Measurements from ENCODE around the gene CPLANE2.

The CPLANE2 gene

DNA sequence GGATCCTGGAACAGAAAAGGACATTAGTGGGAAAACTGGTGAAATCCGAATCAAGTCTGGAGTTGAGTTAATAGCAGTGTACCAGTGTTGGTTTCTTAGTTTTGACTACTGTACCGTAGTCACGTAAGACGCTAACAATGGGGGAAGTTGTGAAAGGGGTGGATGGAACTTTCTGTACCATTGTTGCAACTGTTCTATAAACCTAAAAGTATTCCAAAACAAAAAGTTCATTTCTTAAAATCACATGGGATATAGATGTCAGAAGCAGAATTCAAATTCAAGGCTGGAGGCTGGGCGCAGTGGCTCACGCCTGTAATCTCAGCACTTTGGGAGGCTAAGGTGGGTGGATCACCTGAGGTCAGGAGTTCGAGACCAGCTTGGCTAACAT lies 41.5 kb downstream of the CPLANE2 start:
- in situ Hi-C loops (cut with MboI; ENCODE audit: low sequenced_read_pairs): loop anchor here (25.0 kb wide), 1 partner anchor 383 kb away; the partner anchor contains the start of gene UQCRHL

DNA sequence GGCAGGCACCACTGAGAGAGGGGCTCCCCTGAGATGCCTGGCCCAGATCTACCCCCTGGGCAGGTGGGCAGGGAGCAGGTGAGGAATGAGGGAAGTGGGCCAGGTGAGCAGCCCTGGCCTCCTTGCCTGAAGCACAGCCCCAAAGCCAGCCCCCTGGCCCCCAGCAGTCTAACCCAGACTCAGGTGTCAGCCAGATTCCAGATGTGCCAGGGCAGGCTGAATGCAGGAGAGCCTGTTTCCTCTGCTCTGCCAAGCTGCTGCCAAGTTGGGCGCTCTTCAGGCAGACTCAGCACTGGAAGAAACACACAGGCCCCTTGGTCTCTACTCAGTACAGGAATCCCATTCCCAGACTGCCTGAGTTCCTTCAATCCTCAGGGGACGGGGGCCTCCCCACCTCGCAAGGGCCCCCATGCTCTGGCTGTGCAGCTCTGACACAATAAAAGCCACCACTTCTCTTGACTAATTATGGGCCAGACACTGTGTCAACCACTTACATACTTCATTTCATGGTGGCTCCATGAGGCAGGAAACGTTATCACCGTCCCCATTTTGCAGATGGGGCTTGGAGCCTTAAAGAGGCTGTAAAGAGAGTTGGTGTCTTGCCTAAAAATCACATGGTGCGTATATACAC lies 45.0 kb downstream of the CPLANE2 start:
- in situ Hi-C loops (cut with MboI; ENCODE audit: low sequenced_read_pairs): loop anchor here (25.0 kb wide), 1 partner anchor 380 kb away; the partner anchor contains the start of gene UQCRHL

DNA sequence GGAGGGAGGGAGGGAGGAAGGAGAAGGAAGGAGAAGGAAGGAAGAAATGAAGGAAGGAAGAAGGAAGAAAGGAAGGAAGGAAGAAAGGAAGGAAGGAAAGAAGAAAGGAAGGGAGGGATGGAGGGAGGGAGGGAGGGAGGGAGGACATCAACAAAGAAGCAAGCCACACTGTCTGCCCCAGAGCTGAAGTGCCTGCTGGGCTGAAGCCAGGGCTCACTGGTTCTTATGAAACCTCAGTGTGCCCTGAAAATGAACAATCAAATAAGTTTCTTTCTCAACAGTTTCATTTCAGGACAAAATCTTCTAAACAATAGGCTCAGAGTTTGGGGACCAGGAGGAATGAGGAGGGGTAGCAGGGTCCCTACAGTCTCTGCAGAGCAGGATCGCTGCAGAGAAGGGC lies 45.7 kb downstream of the CPLANE2 start:
- in situ Hi-C loops (cut with MboI; ENCODE audit: low sequenced_read_pairs): loop anchor here (25.0 kb wide), 1 partner anchor 379 kb away; the partner anchor contains the start of gene UQCRHL

DNA sequence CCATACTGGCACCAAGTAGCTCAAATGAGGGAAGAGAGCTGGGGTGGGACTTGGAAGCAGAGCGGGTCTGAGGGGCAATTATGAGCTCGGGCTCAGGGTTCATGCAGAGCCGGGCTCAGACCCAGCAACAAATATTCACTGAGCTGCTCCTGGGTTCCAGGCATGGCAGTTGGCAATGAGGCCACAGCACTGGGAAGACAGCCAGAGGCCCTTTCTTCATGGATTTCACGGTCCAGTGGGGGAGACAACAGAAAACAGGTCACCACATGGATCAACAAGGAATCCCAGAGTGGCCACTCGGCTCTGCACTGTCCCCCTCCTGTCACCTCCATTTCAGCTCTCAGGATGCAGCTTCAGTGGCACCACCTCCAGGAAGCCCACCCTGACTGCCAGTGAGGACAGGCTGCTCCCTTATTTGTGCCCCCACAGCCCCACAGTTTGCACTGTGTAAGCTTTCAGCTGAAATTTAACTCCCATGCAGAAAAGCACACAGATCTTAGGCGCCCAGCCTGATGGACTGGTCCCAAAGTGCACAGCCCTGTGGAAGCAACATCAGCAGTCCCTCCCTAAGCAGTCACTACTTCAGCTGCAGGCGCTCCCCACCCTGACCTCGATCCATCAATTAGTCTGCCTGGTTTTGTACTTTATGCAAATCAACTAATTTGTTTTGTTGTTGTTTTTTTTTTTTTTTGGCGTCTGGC lies 46.9 kb downstream of the CPLANE2 start:
- in situ Hi-C loops (cut with MboI; ENCODE audit: low sequenced_read_pairs): loop anchor here (5.0 to 25.0 kb wide), 2 partner anchors 108 to 378 kb away; partner anchors contain the start of gene UQCRHL

DNA sequence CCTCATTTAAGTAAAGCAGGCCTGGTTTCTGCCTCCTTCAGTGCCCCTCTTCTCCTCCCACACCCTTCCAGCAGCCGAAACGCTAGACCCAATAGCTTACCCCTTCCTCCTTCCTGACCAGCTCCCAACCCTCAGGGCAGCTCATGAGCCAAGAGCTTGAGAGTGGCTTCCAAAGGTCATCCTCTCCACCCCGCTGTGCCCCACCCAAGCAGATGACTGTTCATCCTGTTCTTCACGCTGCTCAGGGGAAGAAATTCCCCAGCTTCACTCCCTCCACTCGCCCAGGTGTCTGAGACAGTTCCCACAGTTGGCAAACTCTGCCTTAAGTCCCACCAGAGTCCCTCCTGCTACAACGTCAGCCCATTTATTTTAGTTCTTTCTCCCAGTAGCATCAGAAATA lies 48.0 kb downstream of the CPLANE2 start:
- in situ Hi-C loops (cut with MboI; ENCODE audit: low sequenced_read_pairs): loop anchor here (5.0 to 25.0 kb wide), 2 partner anchors 107 to 377 kb away; partner anchors contain the start of gene UQCRHL

DNA sequence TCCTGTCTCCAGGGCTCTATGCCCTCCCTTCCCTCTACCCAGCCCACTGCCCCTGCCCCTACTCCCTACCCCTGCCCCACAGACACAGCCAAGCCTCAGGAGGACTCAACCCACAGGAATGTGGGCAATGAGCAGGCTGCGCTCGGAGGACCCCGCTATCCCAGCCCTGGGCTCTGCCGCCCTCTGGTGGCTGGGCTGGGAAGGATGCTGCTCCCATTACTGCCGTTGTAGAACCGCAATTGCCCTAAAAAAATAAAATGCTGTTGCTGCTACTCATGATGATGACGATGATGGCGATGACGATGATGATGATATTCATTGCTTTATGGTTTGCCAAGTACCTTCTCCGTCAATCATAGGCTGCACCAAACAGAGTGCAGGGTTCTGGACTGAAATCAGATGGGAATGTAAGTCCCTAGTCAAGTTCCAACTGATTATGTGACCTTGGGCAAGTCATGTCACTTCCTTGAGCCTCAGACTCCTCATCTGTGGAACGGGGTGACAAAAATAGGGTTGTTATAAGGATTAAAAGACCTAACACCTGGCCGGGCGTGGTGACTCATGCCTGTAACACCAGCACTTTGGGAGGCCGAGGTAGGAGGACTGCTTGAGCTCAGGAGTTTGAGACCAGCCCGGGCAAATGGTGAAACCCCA lies 49.1 kb downstream of the CPLANE2 start:
- in situ Hi-C loops (cut with MboI; ENCODE audit: low sequenced_read_pairs): loop anchor here (5.0 to 25.0 kb wide), 2 partner anchors 106 to 376 kb away; partner anchors contain the start of gene UQCRHL

DNA sequence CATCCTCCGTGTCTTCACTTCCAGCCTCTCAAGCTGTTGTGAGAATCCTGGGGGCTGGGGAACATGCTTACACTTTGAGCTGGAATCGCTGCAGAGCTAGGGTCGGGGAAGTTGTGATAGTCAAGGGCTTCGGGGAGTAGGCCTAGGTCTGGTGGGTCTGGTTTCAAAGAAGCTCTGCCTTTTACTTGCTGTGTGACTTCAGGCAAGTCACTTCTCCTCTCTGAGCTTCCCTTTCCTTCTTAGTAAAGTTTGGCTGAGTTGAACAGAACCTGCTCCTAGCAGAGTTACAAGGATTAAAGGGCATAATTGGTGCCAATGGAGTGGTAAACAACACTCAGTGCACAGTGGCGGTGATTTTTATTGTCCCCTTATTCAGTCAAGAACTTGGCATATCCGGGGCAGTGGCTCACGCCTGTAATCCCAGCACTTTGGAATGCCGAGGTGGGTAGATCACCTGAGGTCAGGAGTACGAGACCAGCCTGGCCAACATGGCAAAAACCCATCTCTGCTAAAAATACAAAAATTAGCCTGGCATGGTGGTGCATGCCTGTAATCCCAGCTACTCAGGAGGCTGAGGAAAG lies 50.2 kb downstream of the CPLANE2 start:
- in situ Hi-C loops (cut with MboI; ENCODE audit: low sequenced_read_pairs): loop anchor here (5.0 to 25.0 kb wide), 2 partner anchors 104 to 374 kb away; partner anchors contain the start of gene UQCRHL

DNA sequence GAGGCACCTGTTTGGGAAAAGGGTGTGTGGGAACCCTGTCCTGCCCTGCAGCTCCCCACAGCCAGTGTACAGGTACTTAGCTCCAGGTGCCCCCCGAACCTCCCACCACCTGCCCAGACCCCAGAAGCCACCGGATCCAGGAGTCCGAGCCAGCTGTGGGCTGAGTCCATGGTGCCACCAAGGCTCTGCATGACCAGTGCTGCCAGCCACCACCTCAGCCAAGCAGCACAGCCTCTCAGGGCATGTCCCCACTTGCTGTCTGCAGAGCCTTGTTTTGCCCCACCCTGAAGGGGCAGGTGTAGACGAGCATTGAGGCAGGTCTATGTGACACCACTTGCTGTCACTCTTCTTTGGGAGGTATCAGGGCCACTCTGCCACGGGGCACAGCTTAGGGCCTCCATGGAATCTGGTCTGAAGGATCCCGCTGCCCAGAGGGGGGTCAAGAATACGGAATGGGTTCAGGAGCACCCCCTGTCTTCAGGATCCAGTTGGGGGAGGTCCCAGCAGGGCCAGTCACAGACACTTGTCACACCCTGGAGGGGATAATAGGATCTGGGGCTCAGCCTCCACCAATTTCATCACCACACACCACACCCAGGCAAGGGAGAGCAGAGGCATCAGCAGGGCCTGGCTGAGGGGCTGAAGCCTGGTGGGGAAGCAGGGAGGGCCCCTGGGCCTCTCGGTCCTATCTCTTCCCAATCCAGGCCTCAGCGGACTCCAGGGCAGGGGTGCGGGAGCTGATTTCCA lies 52.3 kb downstream of the CPLANE2 start:
- in situ Hi-C loops (cut with MboI; ENCODE audit: low sequenced_read_pairs): loop anchor here (5.0 to 25.0 kb wide), 2 partner anchors 102 to 372 kb away; partner anchors contain the start of gene UQCRHL

DNA sequence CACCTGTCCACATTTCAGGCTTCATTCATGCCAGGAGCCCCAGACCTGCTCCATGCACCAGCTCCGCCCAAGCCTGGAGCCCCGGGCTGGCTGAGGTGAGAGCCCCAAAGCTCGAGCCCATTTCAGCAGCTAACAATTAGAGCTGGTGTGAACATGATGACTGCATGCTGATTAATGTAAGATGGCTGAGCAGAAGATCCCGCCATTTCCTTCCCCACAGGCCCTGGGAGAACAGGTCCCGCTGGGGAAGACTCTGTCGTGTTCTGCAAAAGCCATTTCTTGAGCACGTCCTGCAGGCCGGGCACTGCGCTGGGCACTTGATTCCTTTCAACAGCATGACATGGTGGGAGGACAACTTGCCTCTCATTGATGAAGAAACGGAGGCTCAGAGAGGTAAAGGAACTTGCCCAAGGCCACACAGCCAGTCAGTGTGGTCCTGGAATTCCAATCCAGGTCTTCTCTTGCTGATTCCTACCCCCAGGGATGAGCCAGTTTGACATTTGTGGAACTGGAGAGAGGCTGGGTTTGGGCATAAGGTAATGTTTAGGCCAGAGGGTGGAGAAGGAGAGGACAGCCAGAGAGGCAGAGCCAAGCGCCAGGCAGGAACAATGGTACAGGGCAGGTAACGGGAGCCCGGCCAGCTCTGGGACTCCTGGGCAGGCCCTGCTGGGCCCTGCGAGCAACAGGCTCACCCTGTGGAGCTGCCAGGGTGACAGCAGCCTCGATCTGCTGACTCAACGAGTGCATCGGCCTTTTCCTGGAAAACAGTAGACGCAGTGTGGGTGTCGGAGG lies 53.0 kb downstream of the CPLANE2 start:
- in situ Hi-C loops (cut with MboI; ENCODE audit: low sequenced_read_pairs): loop anchor here (25.0 kb wide), 1 partner anchor 372 kb away; the partner anchor contains the start of gene UQCRHL

DNA sequence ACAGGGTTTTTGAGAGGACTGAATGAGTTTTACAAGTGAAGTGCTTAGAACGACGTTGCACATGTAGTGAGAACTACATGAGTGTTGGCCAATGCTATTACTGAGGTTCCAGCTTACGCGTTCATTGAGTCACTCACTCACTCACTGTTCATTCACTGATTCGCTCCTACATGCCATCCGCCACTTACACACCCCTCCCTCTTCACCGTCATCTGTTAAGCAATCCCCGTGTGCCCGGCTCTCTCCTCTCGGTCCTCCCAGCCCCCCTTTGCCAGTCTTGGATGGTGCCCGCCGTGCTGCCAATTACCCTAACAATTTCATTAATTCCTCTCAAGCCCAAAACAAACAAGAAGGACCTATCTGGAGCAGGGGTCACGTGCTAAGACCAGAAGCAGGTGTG lies 53.8 kb downstream of the CPLANE2 start:
- in situ Hi-C loops (cut with MboI; ENCODE audit: low sequenced_read_pairs): loop anchor here (25.0 kb wide), 1 partner anchor 371 kb away; the partner anchor contains the start of gene UQCRHL

DNA sequence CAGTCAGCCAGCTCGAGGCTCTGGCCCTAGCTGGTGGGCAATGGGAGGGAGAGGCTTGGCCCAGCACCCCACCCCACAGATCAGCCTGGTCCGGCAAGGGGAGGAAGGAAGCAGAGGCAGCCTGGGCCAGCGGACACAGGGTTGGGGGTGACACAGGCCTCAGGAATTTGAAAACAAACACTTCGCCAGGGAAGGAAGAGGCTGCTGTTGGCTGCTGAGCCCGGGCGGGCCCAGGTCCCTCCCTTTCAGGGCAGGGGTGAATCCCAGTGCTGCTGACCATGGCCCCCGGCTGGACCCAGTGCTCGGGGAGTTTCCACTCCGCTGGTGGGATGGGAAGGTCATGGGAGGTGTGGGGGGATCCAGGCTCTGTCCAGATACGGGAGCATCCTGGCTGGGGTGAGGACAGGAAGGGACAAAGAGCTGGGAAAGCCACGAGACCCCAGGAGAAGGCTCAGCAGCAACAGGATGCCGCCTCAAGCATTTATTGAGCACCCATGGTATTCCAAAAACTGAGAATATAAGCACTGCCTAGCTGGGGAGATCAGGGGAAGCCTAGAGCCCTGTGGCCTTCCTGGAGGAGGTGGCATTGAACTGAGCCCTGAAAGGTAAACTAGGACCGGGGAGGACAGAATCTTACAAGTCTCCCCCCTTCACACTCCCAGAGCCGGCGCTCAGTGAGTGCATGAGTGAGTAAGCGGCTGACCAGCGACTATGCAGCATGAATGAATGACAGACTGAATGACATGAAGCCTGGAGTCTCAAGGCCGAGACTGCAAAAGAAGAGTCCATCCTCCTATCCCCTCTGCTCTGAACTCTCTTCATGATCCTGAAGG lies 54.9 kb downstream of the CPLANE2 start:
- in situ Hi-C loops (cut with MboI; ENCODE audit: low sequenced_read_pairs): loop anchor here (25.0 kb wide), 1 partner anchor 370 kb away; the partner anchor contains the start of gene UQCRHL
